GM21360 (cell line): ENCODE data around the gene NFATC1.

Experiments
- ATAC-seq: cut with Tn5 transposase; IDR thresholded peaks from one replicate; pipeline ENCODE4 v1.9.1; 2021; ENCODE audit warnings: mild to moderate bottlenecking, moderate library complexity; ENCODE audit not compliant: unreplicated experiment

NFATC1 gene

DNA sequence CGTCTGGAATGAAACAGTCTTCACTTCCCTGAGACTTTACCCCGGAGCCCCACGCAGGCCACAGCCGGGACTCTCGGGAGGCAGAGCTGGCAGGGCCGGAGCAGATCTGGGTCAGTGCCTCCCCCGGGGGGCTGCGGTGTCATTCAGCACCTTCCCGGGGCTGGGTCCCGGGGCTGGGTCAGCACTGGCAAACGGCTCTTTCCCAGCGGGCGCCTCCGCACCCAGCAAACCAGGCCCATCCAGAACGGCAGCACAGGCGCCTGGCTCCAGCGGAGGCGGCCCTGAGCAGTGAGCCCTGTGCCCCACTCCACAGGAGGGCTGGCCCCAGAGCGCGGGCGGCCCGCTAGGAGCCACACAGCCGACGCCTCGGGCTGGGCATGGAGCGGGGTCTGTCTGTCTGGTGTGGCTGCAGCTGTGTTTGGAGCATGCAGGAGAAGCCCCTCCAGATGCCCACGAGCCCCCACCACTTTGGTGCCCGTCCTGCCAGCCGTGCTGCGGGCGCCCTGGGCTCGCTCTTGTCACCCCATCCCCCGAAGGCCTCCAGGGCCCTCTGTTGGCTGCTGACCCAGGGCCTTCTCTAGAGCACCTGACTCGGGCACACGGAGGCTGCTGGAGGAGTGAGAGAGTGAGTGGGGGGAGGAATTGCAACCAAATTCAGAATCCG, 151.8 kb downstream of the NFATC1 start:
- no peak for ATAC-seq

DNA sequence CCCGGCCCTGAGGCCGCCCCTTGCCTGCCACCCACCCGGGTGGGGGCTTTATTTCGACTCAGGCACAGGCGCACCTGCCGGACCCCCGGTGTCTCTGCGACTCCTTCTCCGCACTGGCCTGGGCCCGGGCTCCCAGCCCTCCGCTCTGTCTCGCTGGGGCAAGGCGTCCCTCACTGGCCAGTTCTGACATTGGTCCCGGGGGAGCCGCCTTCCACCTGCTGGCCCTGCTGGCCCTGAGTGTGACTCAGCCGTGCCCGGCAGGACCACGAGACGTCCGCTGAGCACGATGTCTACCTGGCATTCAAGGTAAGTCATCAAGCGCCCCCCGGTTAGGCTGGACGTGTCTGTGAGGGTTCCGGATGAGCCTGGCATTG, 152.3 kb downstream of the NFATC1 start:
- no peak for ATAC-seq

GRCh38 chr18:79548621-79548985, 152.9 kb downstream of the NFATC1 start:
- no peak for ATAC-seq

- ATAC-seq = no peak
These were observed 153.4 kb downstream of the NFATC1 start for GRCh38 chr18:79548986-79549637.

DNA sequence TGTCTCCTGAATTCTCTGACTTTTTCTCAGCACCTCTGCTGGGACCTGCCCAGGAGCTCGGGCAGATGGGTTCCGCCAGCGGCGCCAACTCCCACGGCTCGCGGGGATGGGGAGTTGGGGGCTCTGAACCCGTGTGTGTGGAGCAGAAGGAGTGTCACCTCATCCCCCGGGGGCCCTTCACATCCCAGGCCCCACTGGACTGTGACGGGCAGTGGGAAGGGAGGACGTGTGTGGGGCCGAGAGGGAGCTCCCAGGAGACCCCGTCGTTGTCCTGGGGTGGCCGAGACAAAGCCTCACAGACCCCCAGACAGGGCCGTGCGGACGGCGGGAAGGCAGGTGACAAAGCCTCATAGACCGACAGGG, 153.9 kb downstream of the NFATC1 start:
- no peak for ATAC-seq

DNA sequence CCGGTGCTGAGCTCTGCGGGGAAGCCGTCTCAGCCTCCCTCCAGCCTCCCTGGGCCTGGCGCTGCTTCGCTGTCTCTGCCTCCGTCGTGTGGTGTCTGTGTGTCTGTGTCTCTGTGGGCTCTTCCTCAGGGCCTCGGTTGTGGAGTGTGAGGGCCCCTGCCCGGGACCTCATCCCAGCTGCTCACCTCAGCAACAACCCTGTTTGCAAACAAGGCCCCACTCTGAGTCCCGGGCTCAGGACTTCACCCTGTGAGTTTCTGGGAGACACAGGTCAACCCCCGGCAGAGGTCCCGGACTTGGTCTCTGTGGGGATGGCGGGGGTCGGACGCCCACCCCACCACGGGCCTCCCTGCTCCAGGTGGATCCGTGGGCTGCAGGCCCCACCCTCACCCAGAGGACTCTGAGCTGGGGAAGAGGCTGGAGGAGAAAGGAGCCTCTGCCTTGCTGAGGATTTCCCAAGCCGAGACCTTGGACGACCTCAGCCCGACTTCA, 156.5 kb downstream of the NFATC1 start:
- ATAC-seq = no peak

DNA sequence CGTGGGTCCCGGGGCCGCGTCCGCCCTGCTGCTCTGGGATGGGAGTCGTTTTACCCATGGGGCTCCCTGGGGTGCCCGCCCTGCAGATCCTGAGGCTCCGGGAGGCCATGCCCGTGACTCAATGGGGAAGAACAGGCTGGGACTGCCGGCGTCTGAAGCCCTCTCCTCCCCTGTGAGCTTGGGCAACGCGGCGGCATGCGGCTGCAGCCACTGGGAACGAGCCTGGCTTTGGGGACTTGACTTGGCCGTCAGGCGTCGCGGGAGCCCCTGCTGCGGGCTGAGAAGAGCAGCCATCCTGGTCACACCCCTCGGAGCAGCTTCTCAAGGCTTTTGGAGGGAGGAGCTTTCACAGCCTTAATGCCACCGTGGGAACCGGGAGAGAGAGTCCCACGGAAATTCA, 157.0 kb downstream of the NFATC1 start:
- ATAC-seq = no peak

DNA sequence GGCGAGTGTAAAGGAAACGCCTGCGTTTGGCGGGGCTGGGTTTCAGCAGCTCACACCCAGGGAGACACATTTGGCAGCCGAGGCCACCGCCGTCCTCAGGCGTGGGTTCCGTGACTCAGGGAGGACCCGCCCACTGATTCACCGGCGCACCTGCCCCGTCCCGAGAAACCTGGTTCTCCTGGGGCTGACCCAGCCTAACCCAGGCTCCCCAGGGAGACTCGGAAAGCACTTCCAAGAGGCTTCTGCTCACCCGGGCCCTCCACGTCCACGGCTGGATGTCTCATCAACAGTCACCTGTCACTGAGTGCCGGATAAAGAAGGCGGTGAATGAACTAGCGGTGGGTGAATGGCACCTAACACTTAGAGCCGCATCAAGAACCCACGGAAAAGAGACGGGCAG, 157.4 kb downstream of the NFATC1 start:
- ATAC-seq = no peak

DNA sequence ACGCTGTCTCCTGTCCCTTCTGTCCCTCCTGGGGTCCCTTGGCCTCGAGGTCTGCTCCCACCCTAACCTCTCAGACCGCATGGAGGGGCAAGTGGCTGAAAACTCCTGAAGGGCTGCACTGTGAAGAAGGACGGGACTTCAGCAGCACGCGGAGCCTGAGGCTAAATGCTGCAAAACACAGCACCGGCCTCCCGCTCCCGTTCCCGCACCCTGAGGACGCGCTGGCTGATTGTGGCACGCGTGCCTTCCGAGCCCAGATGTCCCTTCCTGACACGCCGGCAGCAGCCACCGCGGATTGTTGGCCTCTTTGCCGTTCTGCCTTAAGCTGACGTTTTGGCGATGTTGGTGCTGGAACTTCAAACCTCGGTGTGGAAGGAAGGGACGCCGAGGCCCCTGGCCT, 158.0 kb downstream of the NFATC1 start:
- no peak for ATAC-seq

- no peak for ATAC-seq
These were observed 158.6 kb downstream of the NFATC1 start for GRCh38 chr18:79554321-79554720.

- ATAC-seq = no peak
These were observed 159.4 kb downstream of the NFATC1 start for GRCh38 chr18:79554945-79555645.

DNA sequence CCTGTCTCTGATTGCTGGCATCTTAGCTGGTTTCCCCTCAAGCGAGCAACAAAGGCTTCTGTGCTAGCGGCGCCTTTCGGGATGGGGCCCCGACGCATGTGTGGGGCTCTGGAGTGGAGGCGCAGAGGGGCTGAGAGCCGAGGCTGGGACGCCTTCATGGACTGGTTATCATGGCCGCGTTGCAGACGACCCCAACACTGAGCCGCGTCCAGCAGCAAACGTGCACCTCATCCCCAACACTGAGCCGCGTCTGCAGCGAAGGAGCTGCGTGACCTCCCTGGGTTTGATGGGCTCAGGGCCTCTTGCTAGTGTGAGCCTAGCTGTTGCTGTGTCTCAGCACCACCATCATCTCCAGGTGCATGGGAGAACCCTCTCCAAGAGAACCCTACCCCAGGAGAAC, 160.2 kb downstream of the NFATC1 start:
- ATAC-seq = no peak

GRCh38 chr18:79556829-79557585, 161.3 kb downstream of the NFATC1 start:
- ATAC-seq = no peak

GRCh38 chr18:79558196-79558932, 162.6 kb downstream of the NFATC1 start:
- no peak for ATAC-seq

DNA sequence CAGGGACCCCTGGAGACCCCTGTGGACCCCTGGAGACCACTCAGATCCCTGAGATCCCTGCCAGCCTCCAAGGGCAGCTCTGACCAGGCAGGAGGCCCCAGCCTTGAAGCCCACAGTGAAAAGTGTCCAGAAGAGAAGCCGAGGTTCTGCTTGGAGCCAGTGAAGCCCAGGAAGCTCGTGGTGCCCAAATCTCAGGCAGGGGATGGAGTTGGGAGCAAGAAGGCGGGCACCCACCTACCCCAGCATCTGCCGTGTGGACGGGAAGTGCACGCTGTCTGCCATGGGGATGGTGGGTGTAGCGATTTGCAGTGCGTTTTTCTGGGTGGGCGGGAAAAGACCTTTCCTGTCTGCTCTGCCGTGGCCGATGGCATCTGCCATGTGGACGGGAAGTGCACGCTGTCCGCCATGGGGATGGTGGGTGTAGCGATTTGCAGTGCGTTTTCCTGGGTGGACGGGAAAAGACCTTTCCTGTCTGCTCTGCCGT, 163.2 kb downstream of the NFATC1 start:
- no peak for ATAC-seq

DNA sequence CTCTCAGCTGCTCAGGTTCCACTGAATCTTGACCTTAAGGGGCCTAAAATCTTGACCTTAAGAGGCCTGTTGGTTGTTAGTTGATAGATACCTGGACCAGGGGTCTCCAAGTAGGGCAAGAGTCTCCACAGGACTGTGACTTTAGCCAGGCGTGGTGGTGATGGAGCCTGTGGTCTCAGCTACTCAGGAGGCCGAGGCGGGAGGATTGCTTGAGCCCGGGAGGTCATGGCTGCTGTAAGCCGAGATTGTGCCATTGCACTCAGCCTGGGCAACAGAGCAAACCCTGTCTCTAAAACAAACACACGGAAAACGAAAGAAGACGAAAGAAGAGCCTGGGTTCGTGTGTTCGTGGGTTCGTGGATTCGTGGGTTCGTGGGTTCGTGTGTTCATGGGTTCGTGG, 163.7 kb downstream of the NFATC1 start:
- ATAC-seq = no peak

- ATAC-seq = no peak
These were observed 164.5 kb downstream of the NFATC1 start for GRCh38 chr18:79560042-79560860.

GRCh38 chr18:79560861-79561210, 165.1 kb downstream of the NFATC1 start:
- ATAC-seq = no peak

DNA sequence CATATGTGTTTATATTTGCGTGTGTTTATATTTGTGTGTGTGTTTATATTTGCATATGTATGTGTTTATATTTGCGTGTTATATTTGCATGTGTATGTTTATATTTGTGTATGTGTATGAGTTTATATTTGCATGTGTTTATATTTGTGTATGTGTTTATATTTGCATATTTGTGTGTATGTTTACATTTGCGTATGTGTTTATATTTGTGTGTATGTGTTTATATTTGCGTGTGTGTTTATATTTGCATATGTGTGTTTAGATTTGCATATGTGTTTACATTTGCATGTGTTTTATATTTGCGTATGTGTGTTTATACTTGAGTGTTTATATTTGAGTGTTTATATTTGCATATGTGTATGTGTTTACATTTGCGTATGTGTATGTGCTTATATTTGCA, 168.2 kb downstream of the NFATC1 start:
- ATAC-seq = no peak

DNA sequence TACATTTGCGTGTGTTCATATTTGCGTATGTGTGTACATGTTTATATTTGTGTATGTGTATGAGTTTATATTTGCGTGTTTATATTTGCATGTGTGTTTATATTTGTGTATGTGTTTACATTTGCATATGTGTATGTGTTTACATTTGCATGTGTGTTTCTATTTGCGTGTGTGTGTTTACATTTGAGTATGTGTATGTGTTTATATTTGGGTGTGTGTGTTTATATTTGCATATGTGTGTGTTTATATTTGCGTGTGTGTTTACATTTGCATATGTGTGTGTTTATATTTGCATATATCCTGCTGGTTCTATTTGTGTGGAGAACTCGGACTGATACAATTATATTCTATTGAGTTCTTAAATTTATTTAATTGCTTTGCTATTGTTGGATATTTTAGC, 168.7 kb downstream of the NFATC1 start:
- no peak for ATAC-seq
